Measurements from ENCODE around the gene ZNF100.

ZNF100 gene

GRCh38 chr19:21680671-21681070, 86.7 kb downstream of the ZNF100 start:
- no peak for TF ChIP-seq CTCF (IDR thresholded peaks at IDR 0.05)

- no peak for TF ChIP-seq CTCF (IDR thresholded peaks at IDR 0.05)
Measured at GRCh38 chr19:21680026-21680425, 87.4 kb downstream of the ZNF100 start.

GRCh38 chr19:21677696-21678418, 89.5 kb downstream of the ZNF100 start:
- TF ChIP-seq CTCF (IDR thresholded peaks at IDR 0.05): no peak

GRCh38 chr19:21674454-21674853, 92.9 kb downstream of the ZNF100 start:
- no peak for TF ChIP-seq CTCF (IDR thresholded peaks at IDR 0.05)

All from LNCAP (cell line).